HT1080 (cell line): Measurements from ENCODE around the gene MAP3K2. TPM values are rescaled to one million over a fixed set of nuclear protein-coding genes. Genes with fewer than 3 reads are reported as not detected.

Experiments used
- DNase-seq: peaks from one replicate; pipeline ENCODE4 v3.0.0-alpha.2; 2015; ENCODE audit warnings: low read depth
- polyA plus RNA-seq, 2 experiments: library from polyadenylated mRNA; depleted of rRNA; stranded (reverse); fragments of >200 nt; gene quantifications; 2 replicates each; pipeline ENCODE4 v1.2.3, GENCODE V29; 2015
- total RNA-seq: library from RNA; depleted of rRNA; stranded (reverse); fragments of >200 nt; shearing (Covaris generic); gene quantifications from 2 replicates; pipeline ENCODE4 v1.2.3, GENCODE V29; 2014; rRNA removed

Gene MAP3K2
- 19.8 and 30.7 TPM in 2 replicates for total RNA-seq
- 9.7 and 16.0 TPM in 2 replicates for polyA plus RNA-seq (2015; cell fraction: cytosol; rRNA removed)
- polyA plus RNA-seq (2015; cell fraction: nucleus; rRNA removed): 11.2 and 13.1 TPM in 2 replicates

- DNase-seq: peak; percentile 79
Observed at GRCh38 chr2:127387655-127388422, at the start of gene MAP3K2. Gene MAP3K2 (minus strand): TSS chr2:127387975. CDS start chr2:127343129, 44,846 bp downstream.

GRCh38 chr2:127437056-127437455 is 49.3 kb upstream of the MAP3K2 start:
- no peak for DNase-seq

- no peak for DNase-seq
Observed at GRCh38 chr2:127434515-127434914, 46.7 kb upstream of the MAP3K2 start.

- no peak for DNase-seq
Observed at GRCh38 chr2:127431408-127432023, 43.7 kb upstream of the MAP3K2 start.

- no peak for DNase-seq
Observed at GRCh38 chr2:127429844-127430425, 42.2 kb upstream of the MAP3K2 start.

- DNase-seq: no peak
Observed at GRCh38 chr2:127429291-127429690, 41.5 kb upstream of the MAP3K2 start.

- DNase-seq: no peak
Observed at GRCh38 chr2:127428815-127429109, 41.0 kb upstream of the MAP3K2 start.

GRCh38 chr2:127428057-127428814 is 40.5 kb upstream of the MAP3K2 start:
- no peak for DNase-seq

- DNase-seq: no peak
Observed at GRCh38 chr2:127427376-127428056, 39.7 kb upstream of the MAP3K2 start.

- no peak for DNase-seq
Observed at GRCh38 chr2:127426501-127427354, 39.0 kb upstream of the MAP3K2 start.

GRCh38 chr2:127425540-127426490 is 38.0 kb upstream of the MAP3K2 start:
- no peak for DNase-seq

- no peak for DNase-seq
Observed at GRCh38 chr2:127424598-127425520, 37.1 kb upstream of the MAP3K2 start.

GRCh38 chr2:127423880-127424279 is 36.1 kb upstream of the MAP3K2 start:
- DNase-seq: no peak

- no peak for DNase-seq
Observed at GRCh38 chr2:127423478-127423843, 35.7 kb upstream of the MAP3K2 start.

- no peak for DNase-seq
Observed at GRCh38 chr2:127422559-127423477, 35.0 kb upstream of the MAP3K2 start.

GRCh38 chr2:127421871-127422558 is 34.2 kb upstream of the MAP3K2 start:
- DNase-seq: no peak
